Measurements from ENCODE around the gene SKI.

- TF ChIP-seq CTCF (IDR thresholded peaks at IDR 0.05) = no peak
- TF ChIP-seq EZH2 (IDR thresholded peaks at IDR 0.05; ENCODE audit: borderline replicate concordance, insufficient read depth, low read depth, low read length, poor library complexity, severe bottlenecking) = no peak
Observed at GRCh38 chr1:2296614-2297013, 68.5 kb downstream of the SKI start.

Measured in B cell (primary cell).